GM21737 (cell line): ENCODE results near the gene SLC13A1.
"Not testable (repeated sequence)": the region's sequence is repeated elsewhere in the genome, so short reads cannot be mapped to it uniquely, and the experiment has no call there.

Experiments
- ATAC-seq: cut with Tn5 transposase; IDR thresholded peaks from one replicate; pipeline ENCODE4 v1.9.1; 2021; ENCODE audit warnings: mild to moderate bottlenecking, moderate library complexity; ENCODE audit not compliant: unreplicated experiment

Gene SLC13A1

GRCh38 chr7:123199883-123200282 is at the start of gene SLC13A1:
TSS of gene SLC13A1 (minus strand) at chr7:123199969. CDS start at chr7:123199946, 23 bp downstream.
- no peak for ATAC-seq

- no peak for ATAC-seq
These were observed 45.0 kb upstream of the SLC13A1 start for GRCh38 chr7:123244768-123245167.

GRCh38 chr7:123242467-123243092 is 42.8 kb upstream of the SLC13A1 start:
- no peak for ATAC-seq

GRCh38 chr7:123241809-123242208 is 42.0 kb upstream of the SLC13A1 start:
- ATAC-seq, result no peak

GRCh38 chr7:123231021-123232000 is 31.5 kb upstream of the SLC13A1 start:
- ATAC-seq, result no peak

- ATAC-seq, result no peak
These were observed 30.8 kb upstream of the SLC13A1 start for GRCh38 chr7:123230603-123231002.

- no peak for ATAC-seq
These were observed 30.4 kb upstream of the SLC13A1 start for GRCh38 chr7:123230147-123230546.

- no peak for ATAC-seq
These were observed 29.7 kb upstream of the SLC13A1 start for GRCh38 chr7:123229426-123229825.

- not testable (repeated sequence) for ATAC-seq
These were observed 27.9 kb upstream of the SLC13A1 start for GRCh38 chr7:123227666-123228065.

- no peak for ATAC-seq
These were observed 20.6 kb upstream of the SLC13A1 start for GRCh38 chr7:123220396-123220795.

GRCh38 chr7:123218866-123219265 is 19.1 kb upstream of the SLC13A1 start:
- ATAC-seq, result no peak

GRCh38 chr7:123216825-123217224 is 17.1 kb upstream of the SLC13A1 start:
- no peak for ATAC-seq

GRCh38 chr7:123215350-123215749 is 15.6 kb upstream of the SLC13A1 start:
- ATAC-seq, result no peak

- no peak for ATAC-seq
These were observed 11.8 kb upstream of the SLC13A1 start for GRCh38 chr7:123211545-123211944.

GRCh38 chr7:123210986-123211385 is 11.2 kb upstream of the SLC13A1 start:
- ATAC-seq, result no peak

- no peak for ATAC-seq
These were observed 10.0 kb upstream of the SLC13A1 start for GRCh38 chr7:123209786-123210185.

- ATAC-seq, result no peak
These were observed 9.0 kb upstream of the SLC13A1 start for GRCh38 chr7:123208793-123209192.

- ATAC-seq, result no peak
These were observed 4.6 kb upstream of the SLC13A1 start for GRCh38 chr7:123204206-123204835.

- ATAC-seq, result no peak
These were observed 2.1 kb upstream of the SLC13A1 start for GRCh38 chr7:123201901-123202300.

GRCh38 chr7:123198668-123199652 is 809 bp downstream of the SLC13A1 start:
- ATAC-seq, result no peak
